B cell (primary cell): ENCODE data around the gene TAPBPL. TPM values are rescaled to one million over a fixed set of nuclear protein-coding genes. Genes with fewer than 3 reads are reported as not detected.

Experiments
- ATAC-seq: fragments of 200-7000 bp; cut with Tn5 transposase; one replicate; pipeline ENCODE4 v1.10.0; 2021; ENCODE audit warnings: low read depth, mild to moderate bottlenecking, moderate number of reproducible peaks, moderate library complexity
- CTCF ChIA-PET: fragments of 350-600 bp; sonication (Branson Sonifier 250); formaldehyde crosslinking; loops from one replicate; lab custom pipeline; 2021; ENCODE audit warnings: antibody characterized with exemption, inconsistent platforms; lab: Charles Lee
- POLR2A ChIA-PET: fragments of 350-600 bp; sonication (Branson Sonifier 250); formaldehyde crosslinking; loops from one replicate; lab custom pipeline; 2021; ENCODE audit warnings: antibody characterized with exemption; lab: Charles Lee
- DNase-seq: peaks from one replicate; pipeline ENCODE4 v3.0.0; 2013
- H2AFZ ChIP-seq: 2 replicates; pipeline ENCODE4 v1.6.1; 2012; ENCODE audit warnings: mild to moderate bottlenecking, low read depth, low read length; ENCODE audit not compliant: insufficient read depth, poor library complexity, severe bottlenecking
- H3K27ac ChIP-seq, 2 donors: 1 replicate in 1 of 2; 2 replicates in 1 of 2; pipeline ENCODE4 v1.5.1; 2012 to 2013; ENCODE audit warnings: low read length in 2 of 2, mild to moderate bottlenecking in 2 of 2, moderate library complexity in 1 of 2
- H3K27me3 ChIP-seq, 4 experiments: fragments of 200-600 bp in 1 of 4; sonication (generic) in 1 of 4; replicated peaks in 1 of 4; 1 replicate in 2 of 4; 2 replicates in 2 of 4; pipeline versions ENCODE4 v1.6.1 to v1.7.0; 2013 to 2016; ENCODE audit warnings: low read length in 3 of 4, mild to moderate bottlenecking in 2 of 4, mixed read lengths in 1 of 4, moderate library complexity in 1 of 4; ENCODE audit not compliant: insufficient read depth in 4 of 4, control insufficient read depth in 3 of 4; ENCODE audit errors: control extremely low read depth in 1 of 4
- H3K36me3 ChIP-seq, 2 experiments: replicated peaks in 1 of 2; 1 replicate in 1 of 2; 2 replicates in 1 of 2; pipeline versions ENCODE4 v1.6.1 to v1.7.1; 2013; ENCODE audit warnings: low read length in 1 of 2; ENCODE audit not compliant: insufficient read depth in 2 of 2, control insufficient read depth in 1 of 2; ENCODE audit errors: control extremely low read depth in 1 of 2, extremely low read depth in 1 of 2
- H3K4me1 ChIP-seq, 2 donors: fragments of 200-600 bp in 1 of 2; sonication (generic) in 1 of 2; 1 replicate in 1 of 2; 2 replicates in 1 of 2; pipeline versions ENCODE4 v1.5.1 to v1.6.1; 2013 to 2017; ENCODE audit warnings: low read length in 2 of 2; ENCODE audit not compliant: control insufficient read depth in 2 of 2, insufficient read depth in 2 of 2
- H3K4me2 ChIP-seq: replicated peaks from 2 replicates; pipeline ENCODE3; 2012; ENCODE audit warnings: mild to moderate bottlenecking, low read depth, low read length; ENCODE audit not compliant: poor library complexity, severe bottlenecking
- H3K4me3 ChIP-seq, 5 experiments: fragments of 200-600 bp in 1 of 5; sonication (generic) in 1 of 5; 1 replicate in 3 of 5; 2 replicates in 2 of 5; pipeline versions ENCODE4 v1.5.1 to v1.7.0; 2011 to 2016; ENCODE audit warnings: low read length in 4 of 5, mild to moderate bottlenecking in 4 of 5, low read depth in 2 of 5, control low read depth in 1 of 5, moderate library complexity in 1 of 5; ENCODE audit not compliant: insufficient read depth in 1 of 5; ENCODE audit errors: control extremely low read depth in 1 of 5, extremely low read depth in 1 of 5
- H3K79me2 ChIP-seq: fragments of 200-600 bp; sonication (generic); one replicate; pipeline ENCODE4 v1.6.0; 2016; ENCODE audit warnings: low read length; ENCODE audit not compliant: control insufficient read depth, insufficient read depth
- H3K9ac ChIP-seq: fragments of 200-600 bp; sonication (generic); 2 replicates; pipeline ENCODE4 v1.6.1; 2017; ENCODE audit warnings: mild to moderate bottlenecking, low read length, moderate library complexity
- H3K9me3 ChIP-seq, 3 donors: one replicate each; pipeline versions ENCODE4 v1.6.1 to v1.7.1; 2013; ENCODE audit warnings: low read length in 2 of 3; ENCODE audit not compliant: control insufficient read depth in 2 of 3, insufficient read depth in 1 of 3; ENCODE audit errors: control extremely low read depth in 1 of 3
- H4K20me1 ChIP-seq: 2 replicates; pipeline ENCODE4 v1.6.0; 2012; ENCODE audit warnings: mild to moderate bottlenecking, low read length; ENCODE audit not compliant: insufficient read depth, control insufficient read depth, poor library complexity, severe bottlenecking
- H3K27ac Mint-ChIP-seq: one replicate; pipeline ENCODE4 v1.8.0; 2021; ENCODE audit warnings: mixed read lengths
- H3K27me3 Mint-ChIP-seq: one replicate; pipeline ENCODE4 v1.8.0; 2021; ENCODE audit warnings: mixed read lengths
- H3K4me1 Mint-ChIP-seq: one replicate; pipeline ENCODE4 v1.8.0; 2021; ENCODE audit warnings: mixed read lengths
- H3K4me3 Mint-ChIP-seq: one replicate; pipeline ENCODE4 v1.8.0; 2021; ENCODE audit warnings: mixed read lengths
- H3K9me3 Mint-ChIP-seq: one replicate; pipeline ENCODE4 v1.8.0; 2022; ENCODE audit warnings: mixed read lengths; ENCODE audit not compliant: insufficient read depth
- EZH2 ChIP-seq: IDR thresholded peaks from 2 replicates; pipeline ENCODE4 v1.6.1; 2012; ENCODE audit warnings: borderline replicate concordance, low read depth, mild to moderate bottlenecking, moderate library complexity, low read length; ENCODE audit not compliant: insufficient read depth, poor library complexity, severe bottlenecking
- WGBS: methylation state at CpG from one replicate; pipeline ENCODE4 v1.1.5; 2013; ENCODE audit warnings: missing lambda C conversion rate; ENCODE audit not compliant: insufficient coverage; 5-methylcytosine and 5-hydroxymethylcytosine counted together
- intact Hi-C: fragments of 100-400 bp; cut with micrococcal nuclease; formaldehyde crosslinking; loops from one replicate; pipeline ENCODE4 v1.10.0; 2022
- polyA plus RNA-seq: library from polyadenylated mRNA; depleted of rRNA; stranded (reverse); fragments of >200 nt; gene quantifications from 2 replicates; pipeline ENCODE4 v1.2.3, GENCODE V29; 2012
- total RNA-seq, 2 donors: library from RNA; stranded (reverse); fragments of 120-200 nt in 1 of 2; gene quantifications; 1 replicate in 1 of 2; 2 replicates in 1 of 2; pipeline versions ENCODE4 v1.2.3 to v1.2.4, GENCODE V29; 2013 to 2022
- TF ChIP-seq, protein P1 (sequence below): fragments of 200-600 bp; IDR thresholded peaks from one replicate; pipeline ENCODE4 v1.8.0; 2022; ENCODE audit warnings: antibody characterized with exemption, mild to moderate bottlenecking

Gene TAPBPL
- total and polyA plus RNA-seq, 2 donors (not counting 1 experiment from before 2014, with no cell fraction given) = 80.5 to 103 TPM

DNA sequence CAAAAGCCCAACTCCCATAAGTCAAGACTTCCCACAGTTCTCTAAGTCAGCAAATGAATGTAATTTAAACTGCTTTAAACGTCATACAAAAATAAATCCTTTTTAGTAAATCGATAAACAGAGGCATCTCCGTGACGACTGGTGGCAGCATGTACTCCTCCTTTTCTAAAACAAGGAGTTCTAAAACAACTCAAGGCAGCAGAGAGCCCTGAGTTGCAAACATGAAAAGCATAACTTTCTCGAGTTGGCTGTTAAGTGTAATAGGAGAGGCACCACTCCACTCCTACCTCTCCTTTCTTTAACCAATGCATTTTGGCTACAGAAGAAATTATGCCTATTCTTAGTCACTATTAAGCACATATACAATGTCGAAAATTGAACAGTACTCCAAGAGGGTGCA, 45.9 kb upstream of the TAPBPL start:
- Histone ChIP-seq H3K27ac (no peak overlapping the region), H3K9me3 (no peaks in the 10 kb centered on the region), H3K9ac (no peak overlapping the region), H3K4me2 (no peak overlapping the region), H3K36me3 (no peaks in the 10 kb centered on the region), H3K79me2 (no peaks in the 10 kb centered on the region), H4K20me1 (no peaks in the 10 kb centered on the region), H2AFZ (no peak overlapping the region), H3K4me1 (no peaks in the 10 kb centered on the region), H3K4me3 (no peak overlapping the region), H3K27me3 (no peaks in the 10 kb centered on the region)
- TF ChIP-seq, protein P1, sequence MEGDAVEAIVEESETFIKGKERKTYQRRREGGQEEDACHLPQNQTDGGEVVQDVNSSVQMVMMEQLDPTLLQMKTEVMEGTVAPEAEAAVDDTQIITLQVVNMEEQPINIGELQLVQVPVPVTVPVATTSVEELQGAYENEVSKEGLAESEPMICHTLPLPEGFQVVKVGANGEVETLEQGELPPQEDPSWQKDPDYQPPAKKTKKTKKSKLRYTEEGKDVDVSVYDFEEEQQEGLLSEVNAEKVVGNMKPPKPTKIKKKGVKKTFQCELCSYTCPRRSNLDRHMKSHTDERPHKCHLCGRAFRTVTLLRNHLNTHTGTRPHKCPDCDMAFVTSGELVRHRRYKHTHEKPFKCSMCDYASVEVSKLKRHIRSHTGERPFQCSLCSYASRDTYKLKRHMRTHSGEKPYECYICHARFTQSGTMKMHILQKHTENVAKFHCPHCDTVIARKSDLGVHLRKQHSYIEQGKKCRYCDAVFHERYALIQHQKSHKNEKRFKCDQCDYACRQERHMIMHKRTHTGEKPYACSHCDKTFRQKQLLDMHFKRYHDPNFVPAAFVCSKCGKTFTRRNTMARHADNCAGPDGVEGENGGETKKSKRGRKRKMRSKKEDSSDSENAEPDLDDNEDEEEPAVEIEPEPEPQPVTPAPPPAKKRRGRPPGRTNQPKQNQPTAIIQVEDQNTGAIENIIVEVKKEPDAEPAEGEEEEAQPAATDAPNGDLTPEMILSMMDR = no peak
- no peak for TF ChIP-seq EZH2
- intact Hi-C loops = no loop called here
- no peaks in the 10 kb centered on the region for H3K9me3 Mint-ChIP-seq
- CTCF ChIA-PET = no interaction called here
- ATAC-seq (no peak), DNase-seq (no peak)
- H3K27ac Mint-ChIP-seq = no peak overlapping the region
- H3K4me3 Mint-ChIP-seq = no peak overlapping the region
- POLR2A ChIA-PET = no interaction called here
- WGBS = 100% methylated on average over 1 of the region's 6 CpGs
- H3K27me3 Mint-ChIP-seq = peaks cover 30% of the 10 kb centered on the region
- no peaks in the 10 kb centered on the region for H3K4me1 Mint-ChIP-seq

DNA sequence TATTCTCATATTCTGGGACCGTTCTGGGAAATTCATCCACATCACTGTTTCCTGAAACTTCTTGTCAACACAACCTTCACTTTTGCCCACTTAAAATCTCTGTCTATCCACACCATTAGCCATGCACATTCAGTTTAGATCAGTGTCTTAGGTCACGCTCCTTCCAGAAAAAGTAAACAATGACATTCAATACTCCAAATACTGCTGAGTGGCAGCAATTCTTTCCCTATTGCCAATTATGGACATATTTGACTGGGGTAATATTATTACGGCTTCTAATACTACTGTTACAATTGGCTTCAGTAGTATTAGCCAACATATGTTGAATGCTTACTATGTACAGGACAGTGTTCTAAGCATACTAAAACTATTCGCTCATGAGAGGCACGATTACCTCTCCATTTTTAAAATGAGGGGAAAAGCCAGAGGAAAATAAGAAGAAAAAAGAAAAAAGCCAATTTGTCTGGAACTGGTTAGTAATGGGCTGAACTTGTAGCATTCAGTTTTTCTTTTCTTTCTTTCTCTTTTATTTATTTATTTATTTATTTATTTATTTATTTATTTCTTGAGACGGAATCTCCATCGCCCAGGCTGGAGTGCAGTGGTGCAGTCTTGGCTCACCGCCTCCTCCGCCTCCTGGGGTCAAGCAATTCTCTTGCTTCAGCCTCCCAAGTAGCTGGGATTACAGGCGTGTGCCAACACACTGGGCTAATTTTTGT, 44.4 kb upstream of the TAPBPL start:
- H3K9me3 ChIP-seq = no peaks in the 10 kb centered on the region
- no peak overlapping the region for H3K4me2 ChIP-seq
- H3K4me1 Mint-ChIP-seq = no peaks in the 10 kb centered on the region
- H2AFZ ChIP-seq = no peak overlapping the region
- H3K27ac Mint-ChIP-seq = no peak overlapping the region
- POLR2A ChIA-PET = no interaction called here
- H4K20me1 ChIP-seq = no peaks in the 10 kb centered on the region
- CTCF ChIA-PET = no interaction called here
- H3K79me2 ChIP-seq = no peaks in the 10 kb centered on the region
- no peaks in the 10 kb centered on the region for H3K4me1 ChIP-seq
- no peaks in the 10 kb centered on the region for H3K27me3 ChIP-seq
- H3K27ac ChIP-seq = no peak overlapping the region
- WGBS = 94% methylated on average over 7 of the region's 10 CpGs
- H3K4me3 Mint-ChIP-seq = no peak overlapping the region
- no peak overlapping the region for H3K9ac ChIP-seq
- TF ChIP-seq, protein P1 = no peak
- H3K4me3 ChIP-seq = no peak overlapping the region
- intact Hi-C loops = no loop called here
- H3K27me3 Mint-ChIP-seq = peaks cover 28% of the 10 kb centered on the region
- H3K36me3 ChIP-seq = no peaks in the 10 kb centered on the region
- ATAC-seq (no peak), DNase-seq (no peak)
- H3K9me3 Mint-ChIP-seq = no peaks in the 10 kb centered on the region
